ENCODE results near the gene DENND4A.
"Not testable (repeated sequence)": the region's sequence is repeated elsewhere in the genome, so short reads cannot be mapped to it uniquely, and the experiment has no call there.

Gene DENND4A

GRCh38 chr15:65789105-65789504 is 3.0 kb downstream of the DENND4A start:
- no peak for DNase-seq (ENCODE audit: low read depth)

GRCh38 chr15:65787260-65787659 is 4.8 kb downstream of the DENND4A start:
- no peak for DNase-seq (ENCODE audit: low read depth)

GRCh38 chr15:65785151-65785550 is 6.9 kb downstream of the DENND4A start:
- no peak for DNase-seq (ENCODE audit: low read depth)

GRCh38 chr15:65783872-65784271 is 8.2 kb downstream of the DENND4A start:
- DNase-seq (ENCODE audit: low read depth): no peak

GRCh38 chr15:65782096-65782495 is 10.0 kb downstream of the DENND4A start:
- no peak for DNase-seq (ENCODE audit: low read depth)

- not testable (repeated sequence) for DNase-seq (ENCODE audit: low read depth)
These were observed 13.4 kb downstream of the DENND4A start for GRCh38 chr15:65778701-65779100.

GRCh38 chr15:65778269-65778668 is 13.8 kb downstream of the DENND4A start:
- DNase-seq (ENCODE audit: low read depth): no peak

GRCh38 chr15:65777843-65778242 is 14.2 kb downstream of the DENND4A start:
- no peak for DNase-seq (ENCODE audit: low read depth)

GRCh38 chr15:65777053-65777452 is 15.0 kb downstream of the DENND4A start:
- no peak for DNase-seq (ENCODE audit: low read depth)

GRCh38 chr15:65773386-65774111 is 18.5 kb downstream of the DENND4A start:
- DNase-seq (ENCODE audit: low read depth): no peak

GRCh38 chr15:65772930-65773329 is 19.2 kb downstream of the DENND4A start:
- no peak for DNase-seq (ENCODE audit: low read depth)

- DNase-seq (ENCODE audit: low read depth): no peak
These were observed 20.2 kb downstream of the DENND4A start for GRCh38 chr15:65771870-65772269.

GRCh38 chr15:65769482-65769881 is 22.6 kb downstream of the DENND4A start:
- no peak for DNase-seq (ENCODE audit: low read depth)

GRCh38 chr15:65767895-65768294 is 24.2 kb downstream of the DENND4A start:
- DNase-seq (ENCODE audit: low read depth): no peak

- DNase-seq (ENCODE audit: low read depth): no peak
These were observed 24.9 kb downstream of the DENND4A start for GRCh38 chr15:65767264-65767595.

- DNase-seq (ENCODE audit: low read depth): no peak
These were observed 25.4 kb downstream of the DENND4A start for GRCh38 chr15:65766422-65767263.

- DNase-seq (ENCODE audit: low read depth): no peak
These were observed 27.0 kb downstream of the DENND4A start for GRCh38 chr15:65765106-65765505.

- no peak for DNase-seq (ENCODE audit: low read depth)
These were observed 28.9 kb downstream of the DENND4A start for GRCh38 chr15:65762914-65763787.

- DNase-seq (ENCODE audit: low read depth): no peak
These were observed 29.7 kb downstream of the DENND4A start for GRCh38 chr15:65762399-65762798.

- DNase-seq (ENCODE audit: low read depth): no peak
These were observed 30.7 kb downstream of the DENND4A start for GRCh38 chr15:65761210-65761926.

GRCh38 chr15:65759441-65759840 is 32.7 kb downstream of the DENND4A start:
- no peak for DNase-seq (ENCODE audit: low read depth)

GRCh38 chr15:65758242-65758641 is 33.9 kb downstream of the DENND4A start:
- DNase-seq (ENCODE audit: low read depth): no peak

Measured in stimulated activated CD8-positive, alpha-beta memory T cell treated with anti-CD3 and anti-CD28 coated beads, Interleukin-12 subunit alpha, Interleukin-12 subunit beta, amount 100 ng/mL, for 1 hour (primary cell).